Measurements from ENCODE around the gene CLK3.

DNA sequence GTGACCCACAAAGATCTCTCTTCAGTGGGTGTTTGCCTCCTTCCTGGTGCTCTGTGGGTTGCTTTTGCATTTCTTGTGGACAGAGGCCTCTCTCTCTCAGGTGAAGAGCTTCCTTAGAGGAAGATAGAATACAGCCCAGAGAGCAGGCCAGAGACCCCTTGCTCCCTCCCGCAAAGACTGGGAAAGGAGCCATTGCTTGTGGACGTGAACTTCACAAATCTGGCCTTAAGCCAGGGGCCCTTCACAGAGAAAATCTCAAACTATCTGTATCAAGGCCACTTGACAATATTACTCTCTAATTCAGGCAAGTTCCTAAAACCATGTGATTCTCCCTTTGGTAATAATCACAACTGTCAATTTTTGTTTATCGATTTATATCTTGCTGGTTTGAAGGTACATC, 30.4 kb upstream of the CLK3 start:
- TF ChIP-seq, protein P1, sequence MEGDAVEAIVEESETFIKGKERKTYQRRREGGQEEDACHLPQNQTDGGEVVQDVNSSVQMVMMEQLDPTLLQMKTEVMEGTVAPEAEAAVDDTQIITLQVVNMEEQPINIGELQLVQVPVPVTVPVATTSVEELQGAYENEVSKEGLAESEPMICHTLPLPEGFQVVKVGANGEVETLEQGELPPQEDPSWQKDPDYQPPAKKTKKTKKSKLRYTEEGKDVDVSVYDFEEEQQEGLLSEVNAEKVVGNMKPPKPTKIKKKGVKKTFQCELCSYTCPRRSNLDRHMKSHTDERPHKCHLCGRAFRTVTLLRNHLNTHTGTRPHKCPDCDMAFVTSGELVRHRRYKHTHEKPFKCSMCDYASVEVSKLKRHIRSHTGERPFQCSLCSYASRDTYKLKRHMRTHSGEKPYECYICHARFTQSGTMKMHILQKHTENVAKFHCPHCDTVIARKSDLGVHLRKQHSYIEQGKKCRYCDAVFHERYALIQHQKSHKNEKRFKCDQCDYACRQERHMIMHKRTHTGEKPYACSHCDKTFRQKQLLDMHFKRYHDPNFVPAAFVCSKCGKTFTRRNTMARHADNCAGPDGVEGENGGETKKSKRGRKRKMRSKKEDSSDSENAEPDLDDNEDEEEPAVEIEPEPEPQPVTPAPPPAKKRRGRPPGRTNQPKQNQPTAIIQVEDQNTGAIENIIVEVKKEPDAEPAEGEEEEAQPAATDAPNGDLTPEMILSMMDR (IDR thresholded peaks at IDR 0.05 in 4 of 5, conservative IDR thresholded peaks at IDR 0.05 in 1 of 5): no peak
- TF ChIP-seq POLR2A (IDR thresholded peaks at IDR 0.05): no peak

Data from gastrocnemius medialis (tissue), 4 donors.